Measurements from ENCODE around the gene PDK4. TPM values are rescaled to one million over a fixed set of nuclear protein-coding genes. Genes with fewer than 3 reads are reported as not detected.

PDK4 gene
- total and polyA plus RNA-seq, 2 of the 13 experiments (the other 11 are each of a cell fraction or from before 2014, with no cell fraction given) = 0.04 TPM; not detected in 1

DNA sequence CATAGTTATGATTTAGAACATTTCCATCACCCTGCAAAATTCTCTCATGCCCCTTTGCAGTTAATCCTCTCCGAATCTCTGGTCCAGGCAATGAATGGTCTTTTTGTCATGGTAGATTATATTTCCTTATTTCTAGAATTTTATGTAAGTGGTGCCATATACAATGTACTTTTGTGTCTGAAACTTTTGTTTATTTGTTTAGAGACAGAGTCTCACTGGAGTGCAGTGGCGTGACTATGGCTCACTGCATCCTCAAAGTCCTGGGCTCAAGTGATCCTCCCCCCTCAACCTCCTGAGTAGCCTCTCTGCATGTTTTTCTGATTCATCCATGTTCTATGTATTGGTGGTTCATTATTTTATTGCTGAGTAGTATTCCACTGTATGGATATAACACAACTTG lies 23.2 kb upstream of the PDK4 start (continued):
- TF ChIP-seq, protein P1, sequence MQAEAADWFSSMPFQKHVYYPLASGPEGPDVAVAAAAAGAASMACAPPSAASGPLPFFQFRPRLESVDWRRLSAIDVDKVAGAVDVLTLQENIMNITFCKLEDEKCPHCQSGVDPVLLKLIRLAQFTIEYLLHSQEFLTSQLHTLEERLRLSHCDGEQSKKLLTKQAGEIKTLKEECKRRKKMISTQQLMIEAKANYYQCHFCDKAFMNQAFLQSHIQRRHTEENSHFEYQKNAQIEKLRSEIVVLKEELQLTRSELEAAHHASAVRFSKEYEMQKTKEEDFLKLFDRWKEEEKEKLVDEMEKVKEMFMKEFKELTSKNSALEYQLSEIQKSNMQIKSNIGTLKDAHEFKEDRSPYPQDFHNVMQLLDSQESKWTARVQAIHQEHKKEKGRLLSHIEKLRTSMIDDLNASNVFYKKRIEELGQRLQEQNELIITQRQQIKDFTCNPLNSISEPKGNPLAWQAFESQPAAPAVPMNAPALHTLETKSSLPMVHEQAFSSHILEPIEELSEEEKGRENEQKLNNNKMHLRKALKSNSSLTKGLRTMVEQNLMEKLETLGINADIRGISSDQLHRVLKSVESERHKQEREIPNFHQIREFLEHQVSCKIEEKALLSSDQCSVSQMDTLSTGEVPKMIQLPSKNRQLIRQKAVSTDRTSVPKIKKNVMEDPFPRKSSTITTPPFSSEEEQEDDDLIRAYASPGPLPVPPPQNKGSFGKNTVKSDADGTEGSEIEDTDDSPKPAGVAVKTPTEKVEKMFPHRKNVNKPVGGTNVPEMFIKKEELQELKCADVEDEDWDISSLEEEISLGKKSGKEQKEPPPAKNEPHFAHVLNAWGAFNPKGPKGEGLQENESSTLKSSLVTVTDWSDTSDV (CRISPR knock-in tag; IDR thresholded peaks at IDR 0.05) = no peak
- TF ChIP-seq, protein P2, sequence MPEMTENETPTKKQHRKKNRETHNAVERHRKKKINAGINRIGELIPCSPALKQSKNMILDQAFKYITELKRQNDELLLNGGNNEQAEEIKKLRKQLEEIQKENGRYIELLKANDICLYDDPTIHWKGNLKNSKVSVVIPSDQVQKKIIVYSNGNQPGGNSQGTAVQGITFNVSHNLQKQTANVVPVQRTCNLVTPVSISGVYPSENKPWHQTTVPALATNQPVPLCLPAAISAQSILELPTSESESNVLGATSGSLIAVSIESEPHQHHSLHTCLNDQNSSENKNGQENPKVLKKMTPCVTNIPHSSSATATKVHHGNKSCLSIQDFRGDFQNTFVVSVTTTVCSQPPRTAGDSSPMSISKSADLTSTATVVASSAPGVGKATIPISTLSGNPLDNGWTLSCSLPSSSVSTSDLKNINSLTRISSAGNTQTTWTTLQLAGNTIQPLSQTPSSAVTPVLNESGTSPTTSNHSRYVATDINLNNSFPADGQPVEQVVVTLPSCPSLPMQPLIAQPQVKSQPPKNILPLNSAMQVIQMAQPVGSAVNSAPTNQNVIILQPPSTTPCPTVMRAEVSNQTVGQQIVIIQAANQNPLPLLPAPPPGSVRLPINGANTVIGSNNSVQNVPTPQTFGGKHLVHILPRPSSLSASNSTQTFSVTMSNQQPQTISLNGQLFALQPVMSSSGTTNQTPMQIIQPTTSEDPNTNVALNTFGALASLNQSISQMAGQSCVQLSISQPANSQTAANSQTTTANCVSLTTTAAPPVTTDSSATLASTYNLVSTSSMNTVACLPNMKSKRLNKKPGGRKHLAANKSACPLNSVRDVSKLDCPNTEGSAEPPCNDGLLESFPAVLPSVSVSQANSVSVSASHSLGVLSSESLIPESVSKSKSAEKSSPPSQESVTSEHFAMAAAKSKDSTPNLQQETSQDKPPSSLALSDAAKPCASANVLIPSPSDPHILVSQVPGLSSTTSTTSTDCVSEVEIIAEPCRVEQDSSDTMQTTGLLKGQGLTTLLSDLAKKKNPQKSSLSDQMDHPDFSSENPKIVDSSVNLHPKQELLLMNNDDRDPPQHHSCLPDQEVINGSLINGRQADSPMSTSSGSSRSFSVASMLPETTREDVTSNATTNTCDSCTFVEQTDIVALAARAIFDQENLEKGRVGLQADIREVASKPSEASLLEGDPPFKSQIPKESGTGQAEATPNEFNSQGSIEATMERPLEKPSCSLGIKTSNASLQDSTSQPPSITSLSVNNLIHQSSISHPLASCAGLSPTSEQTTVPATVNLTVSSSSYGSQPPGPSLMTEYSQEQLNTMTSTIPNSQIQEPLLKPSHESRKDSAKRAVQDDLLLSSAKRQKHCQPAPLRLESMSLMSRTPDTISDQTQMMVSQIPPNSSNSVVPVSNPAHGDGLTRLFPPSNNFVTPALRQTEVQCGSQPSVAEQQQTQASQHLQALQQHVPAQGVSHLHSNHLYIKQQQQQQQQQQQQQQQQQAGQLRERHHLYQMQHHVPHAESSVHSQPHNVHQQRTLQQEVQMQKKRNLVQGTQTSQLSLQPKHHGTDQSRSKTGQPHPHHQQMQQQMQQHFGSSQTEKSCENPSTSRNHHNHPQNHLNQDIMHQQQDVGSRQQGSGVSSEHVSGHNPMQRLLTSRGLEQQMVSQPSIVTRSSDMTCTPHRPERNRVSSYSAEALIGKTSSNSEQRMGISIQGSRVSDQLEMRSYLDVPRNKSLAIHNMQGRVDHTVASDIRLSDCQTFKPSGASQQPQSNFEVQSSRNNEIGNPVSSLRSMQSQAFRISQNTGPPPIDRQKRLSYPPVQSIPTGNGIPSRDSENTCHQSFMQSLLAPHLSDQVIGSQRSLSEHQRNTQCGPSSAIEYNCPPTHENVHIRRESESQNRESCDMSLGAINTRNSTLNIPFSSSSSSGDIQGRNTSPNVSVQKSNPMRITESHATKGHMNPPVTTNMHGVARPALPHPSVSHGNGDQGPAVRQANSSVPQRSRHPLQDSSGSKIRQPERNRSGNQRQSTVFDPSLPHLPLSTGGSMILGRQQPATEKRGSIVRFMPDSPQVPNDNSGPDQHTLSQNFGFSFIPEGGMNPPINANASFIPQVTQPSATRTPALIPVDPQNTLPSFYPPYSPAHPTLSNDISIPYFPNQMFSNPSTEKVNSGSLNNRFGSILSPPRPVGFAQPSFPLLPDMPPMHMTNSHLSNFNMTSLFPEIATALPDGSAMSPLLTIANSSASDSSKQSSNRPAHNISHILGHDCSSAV (CRISPR knock-in tag; IDR thresholded peaks at IDR 0.05; ENCODE audit: borderline replicate concordance) = no peak
- TF ChIP-seq SCMH1 (CRISPR knock-in tag; IDR thresholded peaks at IDR 0.05; ENCODE audit: borderline replicate concordance) (no peak), ZNF510 (CRISPR knock-in tag; IDR thresholded peaks at IDR 0.05; ENCODE audit: low read depth) (no peak), CHD4 (IDR thresholded peaks at IDR 0.05; ENCODE audit: borderline replicate concordance, low read length) (no peak), ZNF121 (CRISPR knock-in tag; IDR thresholded peaks at IDR 0.05) (no peak)
